ENCODE measurements around the gene OR2Y1.

Gene OR2Y1

GRCh38 chr5:180777475-180777874 is 37.6 kb upstream of the OR2Y1 start:
- H3K4me1 Mint-ChIP-seq, result no peaks in the 10 kb centered on the region
- peaks cover 33% of the 10 kb centered on the region for H3K9me3 Mint-ChIP-seq
- H3K4me3 Mint-ChIP-seq, result no peak overlapping the region
- DNase-seq, result no peak
- H3K27me3 Mint-ChIP-seq (ENCODE audit: low read depth, poor library complexity), result peaks cover 10% of the 10 kb centered on the region
- H3K27ac Mint-ChIP-seq, result no peak overlapping the region
- TF ChIP-seq CTCF (IDR thresholded peaks at IDR 0.05), result no peak
- peaks cover 21% of the 10 kb centered on the region for H3K36me3 Mint-ChIP-seq (ENCODE audit: low read depth)

GRCh38 chr5:180776376-180776775 is 36.5 kb upstream of the OR2Y1 start:
- DNase-seq, result no peak
- no peak overlapping the region for H3K27ac Mint-ChIP-seq
- H3K27me3 Mint-ChIP-seq (ENCODE audit: low read depth, poor library complexity), result peaks cover 10% of the 10 kb centered on the region
- peaks cover 35% of the 10 kb centered on the region for H3K9me3 Mint-ChIP-seq
- peaks cover 20% of the 10 kb centered on the region for H3K36me3 Mint-ChIP-seq (ENCODE audit: low read depth)
- no peak overlapping the region for H3K4me3 Mint-ChIP-seq
- H3K4me1 Mint-ChIP-seq, result no peaks in the 10 kb centered on the region
- no peak for TF ChIP-seq CTCF (IDR thresholded peaks at IDR 0.05)

- TF ChIP-seq CTCF (IDR thresholded peaks at IDR 0.05), result no peak
- Mint-ChIP-seq H3K36me3 (ENCODE audit: low read depth) (peaks cover 17% of the 10 kb centered on the region), H3K27ac (no peak overlapping the region), H3K9me3 (peaks cover 28% of the 10 kb centered on the region), H3K4me3 (no peak overlapping the region), H3K4me1 (no peaks in the 10 kb centered on the region), H3K27me3 (ENCODE audit: low read depth, poor library complexity) (peaks cover 8% of the 10 kb centered on the region)
- no peak for DNase-seq
Observed at GRCh38 chr5:180775624-180776023, 35.8 kb upstream of the OR2Y1 start.

DNA sequence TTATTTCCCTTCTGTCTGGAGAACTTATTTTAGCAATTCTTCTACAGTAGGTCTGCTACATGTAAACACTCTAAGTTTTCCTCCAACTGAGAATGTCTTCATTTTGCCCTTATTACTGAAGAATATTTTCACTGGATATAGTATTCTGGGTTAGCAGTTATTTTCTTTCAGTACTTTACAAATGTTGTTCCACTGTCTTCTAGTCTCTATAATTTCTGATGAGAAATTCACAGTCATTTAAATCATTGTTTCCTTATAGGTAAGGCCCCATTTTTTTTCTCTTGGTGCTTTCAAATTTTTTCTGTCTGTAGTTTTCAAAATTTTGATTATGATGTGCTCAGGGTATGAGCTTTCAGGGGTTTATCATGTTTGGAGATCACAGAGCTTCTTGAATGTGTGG is 32.0 kb upstream of the OR2Y1 start:
- H3K27me3 Mint-ChIP-seq (ENCODE audit: low read depth, poor library complexity), result peaks cover 4% of the 10 kb centered on the region
- peaks cover 53% of the 10 kb centered on the region for H3K9me3 Mint-ChIP-seq
- no peak overlapping the region for H3K27ac Mint-ChIP-seq
- no peak overlapping the region for H3K4me3 Mint-ChIP-seq
- DNase-seq, result no peak
- peaks cover 14% of the 10 kb centered on the region for H3K36me3 Mint-ChIP-seq (ENCODE audit: low read depth)
- no peak for TF ChIP-seq CTCF (IDR thresholded peaks at IDR 0.05)
- no peaks in the 10 kb centered on the region for H3K4me1 Mint-ChIP-seq

- H3K9me3 Mint-ChIP-seq, result peaks cover 57% of the 10 kb centered on the region
- peaks cover 14% of the 10 kb centered on the region for H3K36me3 Mint-ChIP-seq (ENCODE audit: low read depth)
- H3K4me1 Mint-ChIP-seq, result no peaks in the 10 kb centered on the region
- no peak overlapping the region for H3K27ac Mint-ChIP-seq
- no peak for TF ChIP-seq CTCF (IDR thresholded peaks at IDR 0.05)
- H3K4me3 Mint-ChIP-seq, result no peak overlapping the region
- DNase-seq, result no peak
- peaks cover 4% of the 10 kb centered on the region for H3K27me3 Mint-ChIP-seq (ENCODE audit: low read depth, poor library complexity)
Observed at GRCh38 chr5:180769821-180770220, 30.0 kb upstream of the OR2Y1 start.

DNA sequence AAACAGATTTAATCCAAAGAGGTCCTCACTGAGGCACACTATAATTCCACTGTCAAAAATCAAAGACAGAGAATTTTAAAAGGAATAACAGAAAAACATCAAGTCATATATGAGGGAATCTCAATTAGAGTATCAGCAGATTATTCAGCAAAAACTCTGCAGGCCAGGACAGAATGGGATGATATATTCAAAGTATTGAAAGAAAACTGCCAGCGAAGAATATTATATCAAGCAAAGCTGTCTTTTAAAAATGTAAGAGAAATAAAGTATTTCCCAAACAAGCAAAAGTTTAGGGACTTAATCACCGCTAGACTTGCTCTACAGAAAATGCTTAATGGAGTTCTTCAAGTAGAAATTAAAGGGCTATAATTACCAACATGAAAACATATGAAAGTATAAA is 15.7 kb upstream of the OR2Y1 start:
- Mint-ChIP-seq H3K4me3 (no peak overlapping the region), H3K27me3 (ENCODE audit: low read depth, poor library complexity) (peaks cover 19% of the 10 kb centered on the region), H3K36me3 (ENCODE audit: low read depth) (no peaks in the 10 kb centered on the region), H3K9me3 (peaks cover 46% of the 10 kb centered on the region), H3K27ac (no peak overlapping the region), H3K4me1 (no peaks in the 10 kb centered on the region)
- TF ChIP-seq CTCF (IDR thresholded peaks at IDR 0.05), result no peak
- DNase-seq, result no peak

All from nephron progenitor cell (in vitro differentiated cells).